K562 treated with DMSO at 1 percent for 4 hours (cell line): ENCODE measurements around the gene DYNLT5. TPM values are rescaled to one million over a fixed set of nuclear protein-coding genes. Genes with fewer than 3 reads are reported as not detected.

Experiments used
- total RNA-seq: library from RNA; unstranded; fragments of 300-600 nt; gene quantifications from 2 replicates; pipeline ENCODE4 v1.2.3, GENCODE V29; 2022; ENCODE audit not compliant: insufficient read depth

DYNLT5 gene
- not detected in 2 replicates for total RNA-seq

GRCh38 chr1:66752000-66752592 lies at the start of gene DYNLT5:
DYNLT5 (plus strand) TSS chr1:66752459; CDS start chr1:66754659, 2,200 bp downstream.

Other genes starting within 250 kb of the DYNLT5 start
- not detected in 2 replicates for gene SGIP1, start 218.3 kb upstream of the DYNLT5 start, total RNA-seq
- gene INSL5, start 48.8 kb downstream of the DYNLT5 start, total RNA-seq: not detected in 2 replicates
- gene DNAI4, start 172.4 kb downstream of the DYNLT5 start, total RNA-seq: 0.67 and 0.70 TPM in 2 replicates
- gene MIER1, start 172.5 kb downstream of the DYNLT5 start, total RNA-seq: 13.6 and 13.8 TPM in 2 replicates